Measurements from ENCODE around the gene GADL1. TPM values are rescaled to one million over a fixed set of nuclear protein-coding genes. Genes with fewer than 3 reads are reported as not detected.

GADL1 gene
- total RNA-seq, 1 donor: not detected

DNA sequence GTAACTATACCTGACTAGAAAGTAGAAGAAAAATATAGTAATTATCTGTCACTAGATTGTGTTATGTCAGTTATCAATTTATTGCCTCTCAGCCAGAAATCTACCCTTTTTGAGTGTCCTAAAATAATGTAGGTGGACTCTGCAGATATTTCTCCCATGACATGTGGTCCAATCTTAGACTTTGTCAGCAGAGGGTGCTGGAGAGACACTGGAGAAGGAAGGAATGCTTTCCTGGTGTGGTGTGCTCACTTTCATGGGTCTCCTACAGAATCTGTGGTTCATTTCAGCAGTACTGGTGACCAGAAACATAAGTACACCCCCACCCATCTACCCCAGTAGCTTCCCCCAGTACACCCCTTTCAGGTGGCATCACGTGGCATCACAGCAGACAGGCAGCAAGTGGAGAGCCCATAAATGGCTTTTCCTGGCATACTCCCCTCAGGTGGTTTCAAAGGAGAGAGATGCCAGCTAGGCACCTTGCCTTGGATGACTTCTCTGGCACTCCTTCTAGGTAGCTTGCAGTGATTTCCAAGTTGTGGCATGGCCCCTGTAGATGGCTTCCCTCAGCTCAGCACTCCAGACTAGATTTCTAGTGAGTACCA is 114.7 kb downstream of the GADL1 start:
- DNase-seq (ENCODE audit: low read depth): peak; percentile 39
- TF ChIP-seq, protein P1, sequence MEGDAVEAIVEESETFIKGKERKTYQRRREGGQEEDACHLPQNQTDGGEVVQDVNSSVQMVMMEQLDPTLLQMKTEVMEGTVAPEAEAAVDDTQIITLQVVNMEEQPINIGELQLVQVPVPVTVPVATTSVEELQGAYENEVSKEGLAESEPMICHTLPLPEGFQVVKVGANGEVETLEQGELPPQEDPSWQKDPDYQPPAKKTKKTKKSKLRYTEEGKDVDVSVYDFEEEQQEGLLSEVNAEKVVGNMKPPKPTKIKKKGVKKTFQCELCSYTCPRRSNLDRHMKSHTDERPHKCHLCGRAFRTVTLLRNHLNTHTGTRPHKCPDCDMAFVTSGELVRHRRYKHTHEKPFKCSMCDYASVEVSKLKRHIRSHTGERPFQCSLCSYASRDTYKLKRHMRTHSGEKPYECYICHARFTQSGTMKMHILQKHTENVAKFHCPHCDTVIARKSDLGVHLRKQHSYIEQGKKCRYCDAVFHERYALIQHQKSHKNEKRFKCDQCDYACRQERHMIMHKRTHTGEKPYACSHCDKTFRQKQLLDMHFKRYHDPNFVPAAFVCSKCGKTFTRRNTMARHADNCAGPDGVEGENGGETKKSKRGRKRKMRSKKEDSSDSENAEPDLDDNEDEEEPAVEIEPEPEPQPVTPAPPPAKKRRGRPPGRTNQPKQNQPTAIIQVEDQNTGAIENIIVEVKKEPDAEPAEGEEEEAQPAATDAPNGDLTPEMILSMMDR (IDR thresholded peaks at IDR 0.05; ENCODE audit: insufficient read depth, low read depth, low read length): peak; percentile 67
- no peak overlapping the region for H3K4me3 ChIP-seq (ENCODE audit: low read depth, low read length)

- DNase-seq (ENCODE audit: low read depth): no peak
- no peak overlapping the region for H3K4me3 ChIP-seq (ENCODE audit: low read depth, low read length)
- TF ChIP-seq, protein P1 (IDR thresholded peaks at IDR 0.05; ENCODE audit: insufficient read depth, low read depth, low read length): no peak
Measured at GRCh38 chr3:30778933-30779332, 115.5 kb downstream of the GADL1 start.

- DNase-seq (ENCODE audit: low read depth): no peak
- TF ChIP-seq, protein P1 (IDR thresholded peaks at IDR 0.05; ENCODE audit: insufficient read depth, low read depth, low read length): no peak
Measured at GRCh38 chr3:30777426-30778113, 116.9 kb downstream of the GADL1 start.

DNA sequence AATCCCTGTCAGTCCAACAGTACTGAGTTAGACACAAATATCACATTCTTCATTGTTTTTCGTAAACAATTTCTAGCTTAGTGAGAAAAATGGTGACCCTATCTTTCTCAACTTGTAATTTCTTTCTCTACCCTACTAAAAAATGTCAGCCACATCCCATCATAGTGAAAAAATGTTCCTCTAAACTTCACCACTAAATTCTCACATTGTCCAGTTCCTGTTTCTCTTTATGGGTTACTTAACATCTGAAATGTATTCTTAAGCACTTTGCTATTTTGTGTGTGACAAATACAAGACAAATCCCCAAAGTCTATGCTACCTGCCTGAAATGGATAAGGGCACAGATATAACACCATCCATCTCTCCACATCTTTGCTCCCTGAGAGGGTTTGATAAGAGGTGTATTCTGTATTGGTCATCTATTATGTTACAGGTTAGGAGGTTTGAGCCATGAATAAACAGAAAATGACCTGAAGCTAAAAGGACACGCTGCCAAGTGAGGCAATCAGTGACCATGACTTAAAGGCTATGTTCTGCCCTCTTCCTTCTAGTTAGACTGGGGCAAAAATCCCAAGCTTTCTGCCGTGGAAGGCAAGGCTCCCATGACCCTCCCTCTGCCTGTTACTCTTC is 118.2 kb downstream of the GADL1 start:
- no peak for DNase-seq (ENCODE audit: low read depth)
- H3K4me3 ChIP-seq (ENCODE audit: low read depth, low read length): no peak overlapping the region
- TF ChIP-seq, protein P1 (IDR thresholded peaks at IDR 0.05; ENCODE audit: insufficient read depth, low read depth, low read length): no peak

More at GRCh38 chr3:30777426-30778113, 116.9 kb downstream of the GADL1 start:
- no peak overlapping the region for H3K4me3 ChIP-seq (ENCODE audit: low read depth, low read length)

DNA sequence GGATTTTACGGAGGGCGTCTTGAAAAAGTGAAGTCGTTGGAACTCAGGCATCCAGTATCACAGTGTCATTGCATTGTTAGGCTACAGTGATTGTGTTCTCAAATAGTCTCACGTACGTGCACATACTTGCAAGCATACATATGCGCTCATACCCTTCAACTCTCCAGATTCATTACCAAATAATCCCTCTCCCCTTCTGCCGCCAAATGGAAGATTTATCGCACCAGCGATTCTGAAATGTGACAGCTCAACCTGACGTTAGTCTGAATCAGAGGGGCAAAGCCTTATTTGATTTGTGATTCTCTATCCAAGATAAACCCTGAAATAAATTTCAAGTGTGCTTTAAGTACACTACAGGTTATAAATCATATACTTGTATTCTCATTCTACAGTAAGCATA is 119.4 kb downstream of the GADL1 start:
- TF ChIP-seq, protein P1 (IDR thresholded peaks at IDR 0.05; ENCODE audit: insufficient read depth, low read depth, low read length): no peak

DNA sequence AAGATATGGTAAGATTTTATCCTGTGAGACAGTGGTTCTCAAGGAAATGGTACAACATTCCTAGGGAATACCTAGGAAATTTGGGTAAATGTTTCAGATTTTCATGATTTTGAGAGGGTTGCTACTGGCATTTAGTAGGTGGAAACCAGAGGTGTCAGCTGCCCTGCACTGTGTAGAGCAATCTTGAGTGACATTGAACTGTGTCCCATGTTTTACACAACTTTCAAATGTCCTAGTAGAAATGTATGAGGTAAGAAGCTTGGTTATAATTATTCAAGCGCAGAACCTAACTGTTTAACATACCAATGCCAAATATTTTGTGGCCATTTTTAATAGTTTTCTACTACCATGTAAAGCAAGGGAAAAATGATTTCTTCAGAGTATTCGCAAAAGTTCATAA is 120.4 kb downstream of the GADL1 start:
- DNase-seq (ENCODE audit: low read depth): no peak
- TF ChIP-seq, protein P1 (IDR thresholded peaks at IDR 0.05; ENCODE audit: insufficient read depth, low read depth, low read length): no peak
- no peak overlapping the region for H3K4me3 ChIP-seq (ENCODE audit: low read depth, low read length)

More for the DNA sequence above, 119.4 kb downstream of the GADL1 start:
- H3K4me3 ChIP-seq (ENCODE audit: low read depth, low read length): no peak overlapping the region
- DNase-seq (ENCODE audit: low read depth): no peak
